Stimulated activated CD4-positive, alpha-beta T cell treated with anti-CD3 and anti-CD28 coated beads, Interleukin-1b, Interleukin-23, amount 100 ng/mL, for 48 hours (primary cell): ENCODE results near the gene NTRK2.
A peak's percentile ranks its signal among the peaks of the same experiment; 100 is the strongest.

Experiments used
- DNase-seq: peaks from one replicate; pipeline ENCODE4 v3.0.0-alpha.2; 2020

The NTRK2 gene

GRCh38 chr9:84669288-84670137 lies at the start of gene NTRK2:
TSS of gene NTRK2 (plus strand) at chr9:84669729. CDS start at chr9:84670749, 1,020 bp downstream.
- DNase-seq: peak; percentile 3

GRCh38 chr9:84620338-84620737 lies 49.2 kb upstream of the NTRK2 start:
- no peak for DNase-seq

- DNase-seq: no peak
Observed at GRCh38 chr9:84621811-84622210, 47.7 kb upstream of the NTRK2 start.

GRCh38 chr9:84622981-84623380 lies 46.5 kb upstream of the NTRK2 start:
- DNase-seq: no peak

- no peak for DNase-seq
Observed at GRCh38 chr9:84636436-84636835, 33.1 kb upstream of the NTRK2 start.

GRCh38 chr9:84642553-84643141 lies 26.9 kb upstream of the NTRK2 start:
- no peak for DNase-seq

GRCh38 chr9:84647699-84648098 lies 21.8 kb upstream of the NTRK2 start:
- DNase-seq: no peak

GRCh38 chr9:84652496-84653120 lies 16.9 kb upstream of the NTRK2 start:
- no peak for DNase-seq

GRCh38 chr9:84655447-84655846 lies 14.1 kb upstream of the NTRK2 start:
- no peak for DNase-seq

GRCh38 chr9:84659313-84659712 lies 10.2 kb upstream of the NTRK2 start:
- no peak for DNase-seq

GRCh38 chr9:84659773-84660172 lies 9.8 kb upstream of the NTRK2 start:
- no peak for DNase-seq

GRCh38 chr9:84667571-84668195 lies 1.8 kb upstream of the NTRK2 start:
- DNase-seq: no peak

- DNase-seq: peak; percentile 50
Observed at GRCh38 chr9:84668196-84669012, 1.1 kb upstream of the NTRK2 start.

- DNase-seq: no peak
Observed at GRCh38 chr9:84669013-84669287, 579 bp upstream of the NTRK2 start.

- DNase-seq: peak; percentile 4
Observed at GRCh38 chr9:84670138-84671041, 861 bp downstream of the NTRK2 start.

GRCh38 chr9:84671586-84672521 lies 2.3 kb downstream of the NTRK2 start:
- no peak for DNase-seq

GRCh38 chr9:84673806-84674205 lies 4.3 kb downstream of the NTRK2 start:
- no peak for DNase-seq

- DNase-seq: no peak
Observed at GRCh38 chr9:84677080-84677479, 7.6 kb downstream of the NTRK2 start.

GRCh38 chr9:84679571-84679970 lies 10.0 kb downstream of the NTRK2 start:
- DNase-seq: no peak

GRCh38 chr9:84681516-84682285 lies 12.2 kb downstream of the NTRK2 start:
- DNase-seq: no peak
